Keratinocyte (primary cell): ENCODE measurements around the gene PCSK2. TPM values are rescaled to one million over a fixed set of nuclear protein-coding genes. Genes with fewer than 3 reads are reported as not detected.

Experiments used
- DNase-seq: peaks from one replicate; pipeline ENCODE4 v3.0.0-alpha.2; 2011; ENCODE audit warnings: low read depth, missing footprints, low spot score
- FAIRE-seq: peaks from 2 replicates; lab custom pipeline; 2011; peaks lifted over from hg19 to GRCh38; lab: Jason Lieb, UNC
- H2AFZ ChIP-seq: 2 replicates; pipeline ENCODE4 v1.6.0; 2012; ENCODE audit warnings: low read length, control low read depth, inconsistent platforms; ENCODE audit not compliant: control insufficient read depth
- H3K27ac ChIP-seq: 2 replicates; pipeline ENCODE4 v1.5.1; 2011; ENCODE audit warnings: low read length; ENCODE audit not compliant: control insufficient read depth, insufficient read depth
- H3K27me3 ChIP-seq: 3 replicates; pipeline ENCODE4 v1.6.0; 2011; ENCODE audit warnings: low read length; ENCODE audit not compliant: control insufficient read depth, insufficient read depth; ENCODE audit errors: extremely low read depth
- H3K36me3 ChIP-seq, 2 experiments: 2 replicates in 1 of 2; 3 replicates in 1 of 2; pipeline ENCODE4 v1.5.1; 2011; ENCODE audit warnings: low read length in 2 of 2, mild to moderate bottlenecking in 1 of 2; ENCODE audit not compliant: control insufficient read depth in 2 of 2, insufficient read depth in 2 of 2; ENCODE audit errors: extremely low read depth in 1 of 2
- H3K4me1 ChIP-seq: 3 replicates; pipeline ENCODE4 v1.5.1; 2011; ENCODE audit warnings: low read length; ENCODE audit not compliant: control insufficient read depth, insufficient read depth; ENCODE audit errors: extremely low read depth
- H3K4me2 ChIP-seq: 3 replicates; pipeline ENCODE4 v1.6.0; 2011; ENCODE audit warnings: low read depth, low read length; ENCODE audit not compliant: control insufficient read depth, insufficient read depth; ENCODE audit errors: extremely low read depth
- H3K4me3 ChIP-seq, 3 experiments: fragments of 200-600 bp in 1 of 3; sonication (generic) in 1 of 3; 2 replicates in 2 of 3; 3 replicates in 1 of 3; pipeline ENCODE4 v1.5.1; 2011 to 2016; ENCODE audit warnings: low read length in 3 of 3, mild to moderate bottlenecking in 3 of 3, control low read depth in 2 of 3, inconsistent platforms in 1 of 3, low read depth in 1 of 3, mixed read lengths in 1 of 3, mixed run types in 1 of 3, moderate library complexity in 1 of 3; ENCODE audit not compliant: control insufficient read depth in 2 of 3, insufficient read depth in 2 of 3; ENCODE audit errors: extremely low read depth in 1 of 3
- H3K79me2 ChIP-seq: 2 replicates; pipeline ENCODE4 v1.6.0; 2012; ENCODE audit warnings: low read length; ENCODE audit not compliant: control insufficient read depth, insufficient read depth
- H3K9ac ChIP-seq: 3 replicates; pipeline ENCODE4 v1.6.0; 2011; ENCODE audit warnings: low read length; ENCODE audit not compliant: control insufficient read depth, insufficient read depth; ENCODE audit errors: extremely low read depth
- H3K9me1 ChIP-seq: 3 replicates; pipeline ENCODE4 v1.6.0; 2011; ENCODE audit warnings: low read length; ENCODE audit not compliant: control insufficient read depth, insufficient read depth; ENCODE audit errors: extremely low read depth
- H3K9me3 ChIP-seq: 2 replicates; pipeline ENCODE4 v1.5.1; 2012; ENCODE audit warnings: low read depth, low read length; ENCODE audit not compliant: control insufficient read depth
- H4K20me1 ChIP-seq: 3 replicates; pipeline ENCODE4 v1.6.0; 2011; ENCODE audit warnings: low read length; ENCODE audit not compliant: control insufficient read depth, insufficient read depth; ENCODE audit errors: extremely low read depth
- EZH2 ChIP-seq: IDR thresholded peaks from one replicate; pipeline ENCODE4 v1.6.1; 2012; ENCODE audit warnings: inconsistent platforms, mild to moderate bottlenecking, low read length, moderate library complexity
- dilution Hi-C: fragments of 300-500 bp; cut with MboI; formaldehyde crosslinking; loops from one replicate; pipeline ENCODE4 v1.7.0; 2020; ENCODE audit warnings: low sequenced_read_pairs; ENCODE audit not compliant: extremely low pct_ligation_motif_present
- polyA plus RNA-seq, 5 experiments: library from polyadenylated mRNA; depleted of rRNA in 3 of 5; stranded (reverse) in 3 of 5; stranded (forward) in 1 of 5; unstranded in 1 of 5; fragments of >200 nt; gene quantifications; 1 replicate in 1 of 5; 2 replicates in 3 of 5; 3 replicates in 1 of 5; pipeline versions ENCODE4 v1.2.1 to v1.2.3, GENCODE V29; 2011 to 2012; ENCODE audit warnings: missing spikeins in 2 of 5, low read depth in 1 of 5, low replicate concordance in 1 of 5
- TF ChIP-seq, protein P1 (sequence below), 3 experiments: IDR thresholded peaks in 1 of 3; conservative IDR thresholded peaks in 1 of 3; optimal IDR thresholded peaks in 1 of 3; 2 replicates in 2 of 3; 3 replicates in 1 of 3; pipeline versions ENCODE3 to v1.5.1; 2011; ENCODE audit warnings: low read length in 3 of 3, mild to moderate bottlenecking in 3 of 3, moderate library complexity in 2 of 3, control low read depth in 1 of 3, inconsistent platforms in 1 of 3; ENCODE audit not compliant: insufficient read depth in 2 of 3; ENCODE audit errors: extremely low read depth in 1 of 3

The PCSK2 gene
- polyA plus RNA-seq, 1 donor (not counting 4 experiments of a cell fraction or from before 2014, with no cell fraction given) = not detected

DNA sequence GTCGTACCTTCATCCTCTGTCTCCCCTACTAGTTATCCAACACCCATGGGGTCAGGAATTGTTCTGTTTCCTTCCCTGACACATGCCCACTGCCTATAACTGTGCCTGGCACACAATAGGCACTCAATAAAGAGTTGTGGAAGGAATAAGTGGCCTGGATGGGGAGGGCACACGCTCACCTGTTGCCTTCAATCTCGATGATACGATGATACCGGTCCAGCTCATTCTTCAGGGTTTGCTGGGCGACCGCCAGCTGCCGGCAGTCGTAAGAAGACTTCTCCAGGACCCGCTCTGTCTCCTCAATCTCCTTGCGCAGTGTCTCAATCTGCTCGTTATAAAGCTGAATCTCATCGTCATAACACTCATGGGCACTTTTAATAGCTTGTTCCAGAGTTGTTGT is 271.8 kb downstream of the PCSK2 start:
- H3K27me3 ChIP-seq = no peaks in the 10 kb centered on the region
- no peaks in the 10 kb centered on the region for H3K36me3 ChIP-seq
- no peaks in the 10 kb centered on the region for H4K20me1 ChIP-seq
- no peak for FAIRE-seq
- dilution Hi-C loops = no loop called here
- no peaks in the 10 kb centered on the region for H3K9me3 ChIP-seq
- no peak overlapping the region for H3K9ac ChIP-seq
- DNase-seq = no peak
- H3K27ac ChIP-seq = no peak overlapping the region
- H3K4me2 ChIP-seq = no peak overlapping the region
- no peak overlapping the region for H3K4me3 ChIP-seq
- H2AFZ ChIP-seq = no peak overlapping the region
- no peaks in the 10 kb centered on the region for H3K9me1 ChIP-seq
- no peak for TF ChIP-seq EZH2
- TF ChIP-seq, protein P1, sequence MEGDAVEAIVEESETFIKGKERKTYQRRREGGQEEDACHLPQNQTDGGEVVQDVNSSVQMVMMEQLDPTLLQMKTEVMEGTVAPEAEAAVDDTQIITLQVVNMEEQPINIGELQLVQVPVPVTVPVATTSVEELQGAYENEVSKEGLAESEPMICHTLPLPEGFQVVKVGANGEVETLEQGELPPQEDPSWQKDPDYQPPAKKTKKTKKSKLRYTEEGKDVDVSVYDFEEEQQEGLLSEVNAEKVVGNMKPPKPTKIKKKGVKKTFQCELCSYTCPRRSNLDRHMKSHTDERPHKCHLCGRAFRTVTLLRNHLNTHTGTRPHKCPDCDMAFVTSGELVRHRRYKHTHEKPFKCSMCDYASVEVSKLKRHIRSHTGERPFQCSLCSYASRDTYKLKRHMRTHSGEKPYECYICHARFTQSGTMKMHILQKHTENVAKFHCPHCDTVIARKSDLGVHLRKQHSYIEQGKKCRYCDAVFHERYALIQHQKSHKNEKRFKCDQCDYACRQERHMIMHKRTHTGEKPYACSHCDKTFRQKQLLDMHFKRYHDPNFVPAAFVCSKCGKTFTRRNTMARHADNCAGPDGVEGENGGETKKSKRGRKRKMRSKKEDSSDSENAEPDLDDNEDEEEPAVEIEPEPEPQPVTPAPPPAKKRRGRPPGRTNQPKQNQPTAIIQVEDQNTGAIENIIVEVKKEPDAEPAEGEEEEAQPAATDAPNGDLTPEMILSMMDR (optimal IDR thresholded peaks at IDR 0.05 in 1 of 3, IDR thresholded peaks at IDR 0.05 in 1 of 3, conservative IDR thresholded peaks at IDR 0.05 in 1 of 3; ENCODE audit: extremely low read depth in 1 of 3, insufficient read depth in 2 of 3, low read length in 3 of 3) = no peak
- H3K4me1 ChIP-seq = peaks cover 4% of the 10 kb centered on the region
- no peaks in the 10 kb centered on the region for H3K79me2 ChIP-seq

DNA sequence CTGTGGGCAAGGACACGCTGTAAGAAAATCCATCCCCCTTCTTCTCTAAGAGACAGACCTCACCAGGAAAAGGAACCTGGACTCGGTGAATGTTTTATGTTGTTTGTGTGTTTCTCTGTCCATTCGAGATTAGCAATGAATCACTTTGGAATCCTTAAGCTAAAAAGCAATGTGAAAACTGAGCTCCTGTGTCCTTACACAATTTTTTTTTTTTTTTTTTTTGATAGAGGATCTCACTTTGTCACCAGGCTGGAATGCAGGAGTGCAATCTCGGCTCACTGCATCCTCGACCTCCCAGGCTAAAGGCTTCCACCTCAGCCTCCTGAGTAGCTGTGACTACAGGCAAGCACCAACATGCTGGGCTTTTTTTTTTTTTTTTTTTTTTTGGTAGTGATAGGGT is 272.2 kb downstream of the PCSK2 start:
- H3K9me1 ChIP-seq = no peaks in the 10 kb centered on the region
- FAIRE-seq (no peak), DNase-seq (peak; percentile 30)

DNA sequence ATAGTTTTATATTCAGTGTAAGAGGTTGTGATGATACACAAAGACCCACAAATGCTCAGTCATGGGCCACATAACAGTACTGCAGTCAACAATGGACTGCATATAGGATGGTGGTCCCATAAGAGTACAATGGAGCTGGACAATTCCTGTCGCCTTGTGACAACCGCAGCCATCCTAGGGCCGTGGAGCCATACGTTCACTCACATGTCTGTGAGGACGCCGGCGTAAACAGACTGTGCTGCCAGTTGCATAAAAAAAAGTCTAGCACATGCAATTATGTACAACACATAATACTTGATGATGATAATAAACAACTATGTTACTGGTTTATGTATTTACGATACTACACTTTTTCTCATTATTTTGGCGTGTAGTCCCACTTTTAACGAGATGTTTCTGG is 273.4 kb downstream of the PCSK2 start:
- Histone ChIP-seq H3K4me1 (peaks cover 8% of the 10 kb centered on the region), H3K9me1 (no peaks in the 10 kb centered on the region), H3K27me3 (no peaks in the 10 kb centered on the region), H3K9ac (no peak overlapping the region), H3K4me3 (no peak overlapping the region), H3K36me3 (no peaks in the 10 kb centered on the region), H4K20me1 (no peaks in the 10 kb centered on the region), H2AFZ (no peak overlapping the region), H3K4me2 (no peak overlapping the region), H3K27ac (no peak overlapping the region), H3K79me2 (no peaks in the 10 kb centered on the region), H3K9me3 (no peaks in the 10 kb centered on the region)
- FAIRE-seq = no peak
- no peak for DNase-seq
- no peak for TF ChIP-seq EZH2
- TF ChIP-seq, protein P1 (optimal IDR thresholded peaks at IDR 0.05 in 1 of 3, IDR thresholded peaks at IDR 0.05 in 1 of 3, conservative IDR thresholded peaks at IDR 0.05 in 1 of 3; ENCODE audit: extremely low read depth in 1 of 3, insufficient read depth in 2 of 3, low read length in 3 of 3) = no peak
- dilution Hi-C loops = no loop called here

More for the DNA sequence above, 272.2 kb downstream of the PCSK2 start:
- Histone ChIP-seq H2AFZ (no peak overlapping the region), H3K4me1 (peaks cover 4% of the 10 kb centered on the region), H3K27ac (no peak overlapping the region), H3K9ac (no peak overlapping the region), H3K4me3 (no peak overlapping the region), H3K79me2 (no peaks in the 10 kb centered on the region), H3K9me3 (no peaks in the 10 kb centered on the region), H4K20me1 (no peaks in the 10 kb centered on the region), H3K4me2 (no peak overlapping the region), H3K36me3 (no peaks in the 10 kb centered on the region), H3K27me3 (no peaks in the 10 kb centered on the region)
- no peak for TF ChIP-seq EZH2
- dilution Hi-C loops = no loop called here
